NCI-H82 treated with DMSO at 0.1 percent for 48 hours (cell line): ENCODE measurements around the gene SLC6A7.

Experiments used
- DNase-seq: peaks from one replicate; lab custom pipeline; 2025; ENCODE audit not compliant: unreplicated experiment; lab: John Stamatoyannopoulos, UW

SLC6A7 gene

GRCh38 chr5:150172556-150172955 is 17.3 kb upstream of the SLC6A7 start:
- DNase-seq = no peak

GRCh38 chr5:150173161-150173560 is 16.7 kb upstream of the SLC6A7 start:
- no peak for DNase-seq

GRCh38 chr5:150174285-150174684 is 15.6 kb upstream of the SLC6A7 start:
- DNase-seq = no peak

- no peak for DNase-seq
These were observed 14.8 kb upstream of the SLC6A7 start for GRCh38 chr5:150175076-150175475.

GRCh38 chr5:150175536-150175935 is 14.3 kb upstream of the SLC6A7 start:
- no peak for DNase-seq

- no peak for DNase-seq
These were observed 13.0 kb upstream of the SLC6A7 start for GRCh38 chr5:150176745-150177477.

GRCh38 chr5:150177721-150178120 is 12.1 kb upstream of the SLC6A7 start:
- DNase-seq = no peak

GRCh38 chr5:150178262-150178661 is 11.6 kb upstream of the SLC6A7 start:
- DNase-seq = no peak

- DNase-seq = no peak
These were observed 10.7 kb upstream of the SLC6A7 start for GRCh38 chr5:150179019-150179620.

- DNase-seq = no peak
These were observed 9.4 kb upstream of the SLC6A7 start for GRCh38 chr5:150180241-150181026.

- DNase-seq = no peak
These were observed 8.8 kb upstream of the SLC6A7 start for GRCh38 chr5:150181027-150181426.

- DNase-seq = no peak
These were observed 7.9 kb upstream of the SLC6A7 start for GRCh38 chr5:150181766-150182545.

- no peak for DNase-seq
These were observed 7.1 kb upstream of the SLC6A7 start for GRCh38 chr5:150182774-150183173.

GRCh38 chr5:150183436-150183835 is 6.4 kb upstream of the SLC6A7 start:
- no peak for DNase-seq

GRCh38 chr5:150184006-150184405 is 5.9 kb upstream of the SLC6A7 start:
- no peak for DNase-seq

- DNase-seq = no peak
These were observed 4.6 kb upstream of the SLC6A7 start for GRCh38 chr5:150184990-150185912.

GRCh38 chr5:150186137-150186536 is 3.7 kb upstream of the SLC6A7 start:
- DNase-seq = no peak

- no peak for DNase-seq
These were observed 3.0 kb upstream of the SLC6A7 start for GRCh38 chr5:150186897-150187296.

GRCh38 chr5:150188146-150188842 is 1.6 kb upstream of the SLC6A7 start:
- DNase-seq = no peak

- no peak for DNase-seq
These were observed 536 bp upstream of the SLC6A7 start for GRCh38 chr5:150189326-150189725.
